H1 (cell line): ENCODE results near the gene SMAD6. TPM values are rescaled to one million over a fixed set of nuclear protein-coding genes. Genes with fewer than 3 reads are reported as not detected.

ENCODE experiments used
- CTCF ChIA-PET: fragments of 300-600 bp; sonication (Branson Sonifier 250); formaldehyde crosslinking; loops from one replicate; lab custom pipeline; 2021; ENCODE audit not compliant: partially characterized antibody; lab: Charles Lee
- POLR2A ChIA-PET: fragments of 300-600 bp; sonication (Branson Sonifier 250); formaldehyde crosslinking; loops from one replicate; lab custom pipeline; 2021; ENCODE audit warnings: inconsistent platforms; ENCODE audit not compliant: partially characterized antibody; lab: Charles Lee
- DNase-seq, 2 experiments: peaks; one replicate each; pipeline versions ENCODE4 v3.0.0 to v3.0.0-alpha.2; 2010 to 2022; ENCODE audit warnings: low spot score in 2 of 2, low read depth in 1 of 2, mixed read lengths in 1 of 2
- FAIRE-seq: peaks from 2 replicates; lab custom pipeline; 2011; peaks lifted over from hg19 to GRCh38; lab: Jason Lieb, UNC
- H2AFZ ChIP-seq: 2 replicates; pipeline ENCODE4 v1.8.1; 2012; ENCODE audit warnings: low read length, inconsistent platforms
- H2AK5ac ChIP-seq: 2 replicates; pipeline ENCODE4 v1.6.1; 2013; ENCODE audit warnings: low read depth, low read length
- H2BK120ac ChIP-seq: replicated peaks from 2 replicates; pipeline ENCODE3; 2013; ENCODE audit warnings: low read depth, low read length, inconsistent platforms
- H2BK12ac ChIP-seq: 2 replicates; pipeline ENCODE4 v1.6.1; 2013; ENCODE audit warnings: low read depth, low read length
- H2BK15ac ChIP-seq: 2 replicates; pipeline ENCODE4 v1.6.1; 2013; ENCODE audit warnings: low read length
- H2BK20ac ChIP-seq: 2 replicates; pipeline ENCODE4 v1.6.1; 2013; ENCODE audit warnings: low read length
- H2BK5ac ChIP-seq: 2 replicates; pipeline ENCODE4 v1.6.1; 2013; ENCODE audit warnings: low read depth, low read length
- H3K14ac ChIP-seq: 2 replicates; pipeline ENCODE4 v1.6.1; 2013; ENCODE audit warnings: inconsistent platforms; ENCODE audit not compliant: insufficient read length
- H3K18ac ChIP-seq: 2 replicates; pipeline ENCODE4 v1.6.1; 2013; ENCODE audit warnings: low read length; ENCODE audit errors: extremely low read depth
- H3K23ac ChIP-seq: 2 replicates; pipeline ENCODE4 v1.6.1; 2013; ENCODE audit warnings: inconsistent platforms; ENCODE audit not compliant: insufficient read length
- H3K23me2 ChIP-seq: 2 replicates; pipeline ENCODE4 v1.6.1; 2013; ENCODE audit warnings: low read depth, low read length
- H3K27ac ChIP-seq: 2 replicates; pipeline ENCODE4 v1.6.1; 2011; ENCODE audit warnings: low read depth, low read length, inconsistent platforms
- H3K27me3 ChIP-seq, 4 experiments: replicated peaks in 1 of 4; 1 replicate in 1 of 4; 2 replicates in 3 of 4; pipeline versions ENCODE4 v1.6.1 to v1.8.1; 2011 to 2013; ENCODE audit warnings: low read length in 3 of 4, mild to moderate bottlenecking in 3 of 4, inconsistent platforms in 2 of 4, mixed read lengths in 2 of 4, moderate library complexity in 1 of 4; ENCODE audit not compliant: control insufficient read depth in 3 of 4, insufficient read depth in 3 of 4; ENCODE audit errors: extremely low read depth in 1 of 4
- H3K36me3 ChIP-seq, 4 experiments: 2 replicates each; pipeline versions ENCODE4 v1.6.1 to v1.8.1; 2011 to 2013; ENCODE audit warnings: mild to moderate bottlenecking in 4 of 4, low read length in 3 of 4, moderate library complexity in 2 of 4, control low read depth in 1 of 4, inconsistent platforms in 1 of 4; ENCODE audit not compliant: insufficient read depth in 4 of 4, control insufficient read depth in 2 of 4
- H3K4ac ChIP-seq: replicated peaks from 2 replicates; pipeline ENCODE3; 2013; ENCODE audit warnings: low read length, low read depth, mixed read lengths, inconsistent platforms; ENCODE audit not compliant: insufficient read length
- H3K4me1 ChIP-seq, 4 experiments: replicated peaks in 1 of 4; 1 replicate in 1 of 4; 2 replicates in 3 of 4; pipeline versions ENCODE4 v1.6.1 to v1.8.1; 2011 to 2013; ENCODE audit warnings: low read length in 3 of 4, inconsistent platforms in 2 of 4, mixed read lengths in 1 of 4; ENCODE audit not compliant: insufficient read depth in 4 of 4, control insufficient read depth in 3 of 4
- H3K4me2 ChIP-seq, 2 experiments: 2 replicates each; pipeline versions ENCODE4 v1.6.1 to v1.8.1; 2011 to 2013; ENCODE audit warnings: low read depth in 2 of 2, low read length in 2 of 2, control low read depth in 1 of 2, inconsistent platforms in 1 of 2, mild to moderate bottlenecking in 1 of 2; ENCODE audit not compliant: insufficient read depth in 1 of 2
- H3K4me3 ChIP-seq, 4 experiments: fragments of 200-600, 300-600 bp in 1 of 4; sonication (generic), shearing (Covaris generic), sonication (Bioruptor Twin) in 1 of 4; 2 replicates each; pipeline versions ENCODE4 v1.5.1 to v1.8.1; 2011 to 2016; ENCODE audit warnings: low read length in 4 of 4, low read depth in 3 of 4, control low read depth in 2 of 4, inconsistent platforms in 2 of 4, mild to moderate bottlenecking in 2 of 4, mixed read lengths in 1 of 4, moderate library complexity in 1 of 4; ENCODE audit not compliant: insufficient read depth in 2 of 4; ENCODE audit errors: extremely low read depth in 1 of 4
- H3K56ac ChIP-seq: replicated peaks from 2 replicates; pipeline ENCODE3; 2013; ENCODE audit warnings: low read depth, mild to moderate bottlenecking, mixed read lengths, low read length, inconsistent platforms; ENCODE audit not compliant: insufficient read length
- H3K79me1 ChIP-seq: 2 replicates; pipeline ENCODE4 v1.6.1; 2013; ENCODE audit warnings: low read depth, low read length, control low read depth
- H3K79me2 ChIP-seq, 2 experiments: 2 replicates each; pipeline versions ENCODE4 v1.6.1 to v1.8.1; 2012 to 2013; ENCODE audit warnings: low read length in 2 of 2, mild to moderate bottlenecking in 2 of 2, inconsistent platforms in 1 of 2; ENCODE audit not compliant: insufficient read depth in 2 of 2, control insufficient read depth in 1 of 2
- H3K9ac ChIP-seq, 4 experiments: replicated peaks in 1 of 4; 1 replicate in 1 of 4; 2 replicates in 3 of 4; pipeline versions ENCODE4 v1.6.1 to v1.8.1; 2011 to 2013; ENCODE audit warnings: low read depth in 3 of 4, low read length in 3 of 4, control low read depth in 2 of 4, mild to moderate bottlenecking in 2 of 4, moderate library complexity in 2 of 4, inconsistent platforms in 1 of 4; ENCODE audit errors: extremely low read depth in 1 of 4
- H3K9me3 ChIP-seq, 2 experiments: 2 replicates each; pipeline versions ENCODE4 v1.6.1 to v1.8.1; 2012 to 2013; ENCODE audit warnings: mild to moderate bottlenecking in 2 of 2, moderate library complexity in 2 of 2, control low read depth in 1 of 2, inconsistent platforms in 1 of 2, low read depth in 1 of 2, low read length in 1 of 2, mixed read lengths in 1 of 2; ENCODE audit not compliant: insufficient read depth in 2 of 2
- H4K20me1 ChIP-seq, 2 experiments: replicated peaks in 1 of 2; 2 replicates each; pipeline versions ENCODE3 to v1.8.1; 2011 to 2013; ENCODE audit warnings: inconsistent platforms in 2 of 2, low read length in 2 of 2, mild to moderate bottlenecking in 1 of 2; ENCODE audit not compliant: insufficient read depth in 2 of 2, control insufficient read depth in 1 of 2
- H4K5ac ChIP-seq: 2 replicates; pipeline ENCODE4 v1.6.1; 2013; ENCODE audit warnings: low read length, low read depth, mixed read lengths, inconsistent platforms; ENCODE audit not compliant: insufficient read length
- H4K8ac ChIP-seq: 2 replicates; pipeline ENCODE4 v1.8.0; 2013; ENCODE audit warnings: mild to moderate bottlenecking, moderate library complexity, low read length, inconsistent platforms; ENCODE audit not compliant: insufficient read depth; ENCODE audit errors: extremely low read depth
- H4K91ac ChIP-seq: replicated peaks from 2 replicates; pipeline ENCODE3; 2013; ENCODE audit warnings: low read length, mixed read lengths, inconsistent platforms; ENCODE audit not compliant: insufficient read length
- ATF2 ChIP-seq: IDR thresholded peaks from 2 replicates; pipeline ENCODE4 v1.6.1; 2012; ENCODE audit warnings: low read length, inconsistent platforms
- CHD1 ChIP-seq: IDR thresholded peaks from 2 replicates; pipeline ENCODE4 v1.6.1; 2012; ENCODE audit warnings: low read depth, low read length, improper control_type of control experiment
- E2F6 ChIP-seq: IDR thresholded peaks from 2 replicates; pipeline ENCODE4 v1.6.1; 2012; ENCODE audit warnings: inconsistent platforms
- EP300 ChIP-seq, 2 experiments: IDR thresholded peaks; 1 replicate in 1 of 2; 2 replicates in 1 of 2; pipeline ENCODE4 v1.6.1; 2011 to 2012; ENCODE audit warnings: low read depth in 2 of 2, low read length in 2 of 2, mild to moderate bottlenecking in 2 of 2, borderline replicate concordance in 1 of 2, inconsistent platforms in 1 of 2, moderate library complexity in 1 of 2
- FOSL1 ChIP-seq: IDR thresholded peaks from 2 replicates; pipeline ENCODE4 v1.6.1; 2011; ENCODE audit warnings: mild to moderate bottlenecking, low read depth, low read length, moderate library complexity; ENCODE audit not compliant: insufficient read depth
- JUN ChIP-seq: IDR thresholded peaks from 2 replicates; pipeline ENCODE4 v1.6.1; 2011; ENCODE audit warnings: low read depth, mild to moderate bottlenecking, improper control_type of control experiment, low read length
- RXRA ChIP-seq: IDR thresholded peaks from 2 replicates; pipeline ENCODE4 v1.6.1; 2011; ENCODE audit warnings: low read depth, mild to moderate bottlenecking, low read length, moderate library complexity; ENCODE audit not compliant: insufficient read depth
- SP2 ChIP-seq: IDR thresholded peaks from 2 replicates; pipeline ENCODE4 v1.6.1; 2012; ENCODE audit warnings: mild to moderate bottlenecking, low read length, inconsistent platforms
- USF2 ChIP-seq: IDR thresholded peaks from 2 replicates; pipeline ENCODE4 v1.6.1; 2011; ENCODE audit warnings: low read length, improper control_type of control experiment
- WGBS, 2 experiments: shearing (Covaris generic) in 1 of 2; methylation state at CpG; one replicate each; pipeline versions ENCODE4 v1.1.6 to v1.1.7; 2013 to 2015; ENCODE audit warnings: low lambda C conversion rate in 2 of 2, mixed read lengths in 2 of 2, inconsistent platforms in 1 of 2, low coverage in 1 of 2, missing lambda C conversion rate in 1 of 2; ENCODE audit not compliant: insufficient replicate concordance in 2 of 2, insufficient coverage in 1 of 2, insufficient read length in 1 of 2; ENCODE audit errors: extremely low coverage in 1 of 2, missing lambda C conversion rate in 1 of 2; 5-methylcytosine and 5-hydroxymethylcytosine counted together
- polyA plus RNA-seq, 7 experiments: library from polyadenylated mRNA; depleted of rRNA in 3 of 7; stranded (reverse) in 5 of 7; unstranded in 2 of 7; fragments of >200 nt in 5 of 7; fragments of 200-250 nt in 2 of 7; gene quantifications; 1 replicate in 5 of 7; 2 replicates in 1 of 7; 4 replicates in 1 of 7; pipeline versions ENCODE4 v1.2.1 to v1.2.3, GENCODE V29; 2011 to 2013; ENCODE audit warnings: missing spikeins in 2 of 7, mixed read lengths in 2 of 7
- total RNA-seq: library from RNA; stranded (reverse); fragmentation: NEBNext Ultra II Directional; extraction: Animal tissue kit (Norgen Biotek cat#: 25700); gene quantifications from 2 replicates; pipeline ENCODE4 v1.2.1, GENCODE V29; 2021

SMAD6 gene
- total and polyA plus RNA-seq, 2 of the 8 experiments (the other 6 are each of a cell fraction or from before 2014, with no cell fraction given): 1.8 to 7.0 TPM

GRCh38 chr15:66752078-66752477, 50.0 kb downstream of the SMAD6 start:
- H3K4me2 ChIP-seq: no peak overlapping the region

More at GRCh38 chr15:66752078-66752477, 50.0 kb downstream of the SMAD6 start:
- Histone ChIP-seq H4K5ac (no peak overlapping the region), H2BK15ac (no peak overlapping the region), H3K14ac (no peak overlapping the region), H3K4ac (no peak overlapping the region), H3K56ac (no peak overlapping the region), H3K27ac (no peak overlapping the region), H3K79me2 (no peaks in the 10 kb centered on the region), H3K4me3 (no peak overlapping the region), H3K9ac (no peak overlapping the region), H3K36me3 (peaks cover 0 to 3% (median 1%) of the 10 kb centered on the region in 4 experiments; a peak in 3 of 8 replicates), H3K27me3 (no peaks in the 10 kb centered on the region; a peak in 1 of 7 replicates), H3K23me2 (no peaks in the 10 kb centered on the region; the same call in 1 of the 2 replicates), H3K4me1 (peaks cover 2 to 30% (median 13%) of the 10 kb centered on the region in 4 experiments; a peak in 6 of 7 replicates), H2BK12ac (no peak overlapping the region), H4K20me1 (no peaks in the 10 kb centered on the region), H2BK5ac (no peak overlapping the region), H3K18ac (no peak overlapping the region), H4K8ac (no peak overlapping the region), H3K23ac (no peak overlapping the region), H3K9me3 (peaks cover 0 to 5% of the 10 kb centered on the region in 2 experiments; a peak in 2 of 4 replicates), H2AFZ (no peak overlapping the region), H2BK120ac (no peak overlapping the region), H3K79me1 (no peaks in the 10 kb centered on the region), H2BK20ac (no peak overlapping the region), H4K91ac (no peak overlapping the region), H2AK5ac (no peak overlapping the region)
- POLR2A ChIA-PET: no interaction called here
- CTCF ChIA-PET: interaction anchor here (0.6 to 4.9 kb wide), 7 partner anchors 16 to 133 kb away, joined by 3 to 31 read pairs (median 4); no protein-coding TSS in a partner anchor
- DNase-seq: no peak
- WGBS, 2 experiments: 79% methylated on average over 2 of the region's 2 CpGs; no CpG with 5 or more reads in 1 of the 2 experiments
- no peak for TF ChIP-seq E2F6
- TF ChIP-seq USF2: no peak
- TF ChIP-seq FOSL1: no peak
- TF ChIP-seq EP300 (IDR thresholded peaks at IDR 0.05; ENCODE audit: borderline replicate concordance in 1 of 2, low read depth in 2 of 2, low read length in 2 of 2): no peak
- no peak for TF ChIP-seq ATF2
- no peak for TF ChIP-seq SP2
- no peak for TF ChIP-seq CHD1
- TF ChIP-seq JUN: no peak
- no peak for TF ChIP-seq RXRA
- FAIRE-seq: no peak
